DMS79 treated with DMSO at 0.1 percent for 48 hours (cell line): ENCODE data around the gene ZNF385B.
"Not testable (repeated sequence)": the region's sequence is repeated elsewhere in the genome, so short reads cannot be mapped to it uniquely, and the experiment has no call there.

ENCODE experiments used
- DNase-seq: peaks from one replicate; lab custom pipeline; 2025; lab: John Stamatoyannopoulos, UW

Gene ZNF385B

GRCh38 chr2:179861416-179862067 is at the start of gene ZNF385B:
Gene ZNF385B (minus strand): TSS chr2:179861612.
- DNase-seq = no peak

GRCh38 chr2:179910735-179911113 is 49.3 kb upstream of the ZNF385B start:
- DNase-seq = no peak

GRCh38 chr2:179909845-179910734 is 48.7 kb upstream of the ZNF385B start:
- no peak for DNase-seq

GRCh38 chr2:179900655-179901054 is 39.2 kb upstream of the ZNF385B start:
- DNase-seq = no peak

- DNase-seq = no peak
Observed at GRCh38 chr2:179899666-179900065, 38.3 kb upstream of the ZNF385B start.

GRCh38 chr2:179898873-179899272 is 37.5 kb upstream of the ZNF385B start:
- no peak for DNase-seq

GRCh38 chr2:179893616-179894015 is 32.2 kb upstream of the ZNF385B start:
- no peak for DNase-seq

- DNase-seq = no peak
Observed at GRCh38 chr2:179891237-179891636, 29.8 kb upstream of the ZNF385B start.

GRCh38 chr2:179890666-179891065 is 29.3 kb upstream of the ZNF385B start:
- DNase-seq = no peak

- DNase-seq = not testable (repeated sequence)
Observed at GRCh38 chr2:179888642-179889041, 27.2 kb upstream of the ZNF385B start.

GRCh38 chr2:179884193-179884592 is 22.8 kb upstream of the ZNF385B start:
- DNase-seq = no peak

GRCh38 chr2:179882851-179883806 is 21.7 kb upstream of the ZNF385B start:
- DNase-seq = no peak

- DNase-seq = no peak
Observed at GRCh38 chr2:179877601-179878364, 16.4 kb upstream of the ZNF385B start.

- DNase-seq = no peak
Observed at GRCh38 chr2:179876266-179876665, 14.9 kb upstream of the ZNF385B start.

GRCh38 chr2:179875864-179876263 is 14.5 kb upstream of the ZNF385B start:
- DNase-seq = no peak

GRCh38 chr2:179862898-179863458 is 1.6 kb upstream of the ZNF385B start:
- DNase-seq = no peak

- peak; percentile 12 for DNase-seq
Observed at GRCh38 chr2:179861027-179861415, 391 bp downstream of the ZNF385B start.

GRCh38 chr2:179860255-179861026 is 971 bp downstream of the ZNF385B start:
- no peak for DNase-seq

- no peak for DNase-seq
Observed at GRCh38 chr2:179859523-179859922, 1.9 kb downstream of the ZNF385B start.

- no peak for DNase-seq
Observed at GRCh38 chr2:179857236-179857635, 4.2 kb downstream of the ZNF385B start.
